H1 (cell line): ENCODE measurements around the gene KCNMA1. TPM values are rescaled to one million over a fixed set of nuclear protein-coding genes. Genes with fewer than 3 reads are reported as not detected.

ENCODE experiments used
- CTCF ChIA-PET: fragments of 300-600 bp; sonication (Branson Sonifier 250); formaldehyde crosslinking; loops from one replicate; lab custom pipeline; 2021; ENCODE audit not compliant: partially characterized antibody; lab: Charles Lee
- POLR2A ChIA-PET: fragments of 300-600 bp; sonication (Branson Sonifier 250); formaldehyde crosslinking; loops from one replicate; lab custom pipeline; 2021; ENCODE audit warnings: inconsistent platforms; ENCODE audit not compliant: partially characterized antibody; lab: Charles Lee
- DNase-seq, 2 experiments: peaks; one replicate each; pipeline versions ENCODE4 v3.0.0 to v3.0.0-alpha.2; 2010 to 2022; ENCODE audit warnings: low spot score in 2 of 2, low read depth in 1 of 2, mixed read lengths in 1 of 2
- FAIRE-seq: peaks from 2 replicates; lab custom pipeline; 2011; peaks lifted over from hg19 to GRCh38; lab: Jason Lieb, UNC
- H2AFZ ChIP-seq: 2 replicates; pipeline ENCODE4 v1.8.1; 2012; ENCODE audit warnings: low read length, inconsistent platforms
- H2AK5ac ChIP-seq: 2 replicates; pipeline ENCODE4 v1.6.1; 2013; ENCODE audit warnings: low read depth, low read length
- H2BK120ac ChIP-seq: replicated peaks from 2 replicates; pipeline ENCODE3; 2013; ENCODE audit warnings: low read depth, low read length, inconsistent platforms
- H2BK12ac ChIP-seq: 2 replicates; pipeline ENCODE4 v1.6.1; 2013; ENCODE audit warnings: low read depth, low read length
- H2BK15ac ChIP-seq: 2 replicates; pipeline ENCODE4 v1.6.1; 2013; ENCODE audit warnings: low read length
- H2BK20ac ChIP-seq: 2 replicates; pipeline ENCODE4 v1.6.1; 2013; ENCODE audit warnings: low read length
- H2BK5ac ChIP-seq: 2 replicates; pipeline ENCODE4 v1.6.1; 2013; ENCODE audit warnings: low read depth, low read length
- H3K14ac ChIP-seq: 2 replicates; pipeline ENCODE4 v1.6.1; 2013; ENCODE audit warnings: inconsistent platforms; ENCODE audit not compliant: insufficient read length
- H3K18ac ChIP-seq: 2 replicates; pipeline ENCODE4 v1.6.1; 2013; ENCODE audit warnings: low read length; ENCODE audit errors: extremely low read depth
- H3K23ac ChIP-seq: 2 replicates; pipeline ENCODE4 v1.6.1; 2013; ENCODE audit warnings: inconsistent platforms; ENCODE audit not compliant: insufficient read length
- H3K23me2 ChIP-seq: 2 replicates; pipeline ENCODE4 v1.6.1; 2013; ENCODE audit warnings: low read depth, low read length
- H3K27ac ChIP-seq: 2 replicates; pipeline ENCODE4 v1.6.1; 2011; ENCODE audit warnings: low read depth, low read length, inconsistent platforms
- H3K27me3 ChIP-seq, 4 experiments: replicated peaks in 1 of 4; 1 replicate in 1 of 4; 2 replicates in 3 of 4; pipeline versions ENCODE4 v1.6.1 to v1.8.1; 2011 to 2013; ENCODE audit warnings: low read length in 3 of 4, mild to moderate bottlenecking in 3 of 4, inconsistent platforms in 2 of 4, mixed read lengths in 2 of 4, moderate library complexity in 1 of 4; ENCODE audit not compliant: control insufficient read depth in 3 of 4, insufficient read depth in 3 of 4; ENCODE audit errors: extremely low read depth in 1 of 4
- H3K36me3 ChIP-seq, 4 experiments: 2 replicates each; pipeline versions ENCODE4 v1.6.1 to v1.8.1; 2011 to 2013; ENCODE audit warnings: mild to moderate bottlenecking in 4 of 4, low read length in 3 of 4, moderate library complexity in 2 of 4, control low read depth in 1 of 4, inconsistent platforms in 1 of 4; ENCODE audit not compliant: insufficient read depth in 4 of 4, control insufficient read depth in 2 of 4
- H3K4ac ChIP-seq: replicated peaks from 2 replicates; pipeline ENCODE3; 2013; ENCODE audit warnings: low read length, low read depth, mixed read lengths, inconsistent platforms; ENCODE audit not compliant: insufficient read length
- H3K4me1 ChIP-seq, 4 experiments: replicated peaks in 1 of 4; 1 replicate in 1 of 4; 2 replicates in 3 of 4; pipeline versions ENCODE4 v1.6.1 to v1.8.1; 2011 to 2013; ENCODE audit warnings: low read length in 3 of 4, inconsistent platforms in 2 of 4, mixed read lengths in 1 of 4; ENCODE audit not compliant: insufficient read depth in 4 of 4, control insufficient read depth in 3 of 4
- H3K4me2 ChIP-seq, 2 experiments: 2 replicates each; pipeline versions ENCODE4 v1.6.1 to v1.8.1; 2011 to 2013; ENCODE audit warnings: low read depth in 2 of 2, low read length in 2 of 2, control low read depth in 1 of 2, inconsistent platforms in 1 of 2, mild to moderate bottlenecking in 1 of 2; ENCODE audit not compliant: insufficient read depth in 1 of 2
- H3K4me3 ChIP-seq, 4 experiments: fragments of 200-600, 300-600 bp in 1 of 4; sonication (generic), shearing (Covaris generic), sonication (Bioruptor Twin) in 1 of 4; 2 replicates each; pipeline versions ENCODE4 v1.5.1 to v1.8.1; 2011 to 2016; ENCODE audit warnings: low read length in 4 of 4, low read depth in 3 of 4, control low read depth in 2 of 4, inconsistent platforms in 2 of 4, mild to moderate bottlenecking in 2 of 4, mixed read lengths in 1 of 4, moderate library complexity in 1 of 4; ENCODE audit not compliant: insufficient read depth in 2 of 4; ENCODE audit errors: extremely low read depth in 1 of 4
- H3K56ac ChIP-seq: replicated peaks from 2 replicates; pipeline ENCODE3; 2013; ENCODE audit warnings: low read depth, mild to moderate bottlenecking, mixed read lengths, low read length, inconsistent platforms; ENCODE audit not compliant: insufficient read length
- H3K79me1 ChIP-seq: 2 replicates; pipeline ENCODE4 v1.6.1; 2013; ENCODE audit warnings: low read depth, low read length, control low read depth
- H3K79me2 ChIP-seq, 2 experiments: 2 replicates each; pipeline versions ENCODE4 v1.6.1 to v1.8.1; 2012 to 2013; ENCODE audit warnings: low read length in 2 of 2, mild to moderate bottlenecking in 2 of 2, inconsistent platforms in 1 of 2; ENCODE audit not compliant: insufficient read depth in 2 of 2, control insufficient read depth in 1 of 2
- H3K9ac ChIP-seq, 4 experiments: replicated peaks in 1 of 4; 1 replicate in 1 of 4; 2 replicates in 3 of 4; pipeline versions ENCODE4 v1.6.1 to v1.8.1; 2011 to 2013; ENCODE audit warnings: low read depth in 3 of 4, low read length in 3 of 4, control low read depth in 2 of 4, mild to moderate bottlenecking in 2 of 4, moderate library complexity in 2 of 4, inconsistent platforms in 1 of 4; ENCODE audit errors: extremely low read depth in 1 of 4
- H3K9me3 ChIP-seq, 2 experiments: 2 replicates each; pipeline versions ENCODE4 v1.6.1 to v1.8.1; 2012 to 2013; ENCODE audit warnings: mild to moderate bottlenecking in 2 of 2, moderate library complexity in 2 of 2, control low read depth in 1 of 2, inconsistent platforms in 1 of 2, low read depth in 1 of 2, low read length in 1 of 2, mixed read lengths in 1 of 2; ENCODE audit not compliant: insufficient read depth in 2 of 2
- H4K20me1 ChIP-seq, 2 experiments: replicated peaks in 1 of 2; 2 replicates each; pipeline versions ENCODE3 to v1.8.1; 2011 to 2013; ENCODE audit warnings: inconsistent platforms in 2 of 2, low read length in 2 of 2, mild to moderate bottlenecking in 1 of 2; ENCODE audit not compliant: insufficient read depth in 2 of 2, control insufficient read depth in 1 of 2
- H4K5ac ChIP-seq: 2 replicates; pipeline ENCODE4 v1.6.1; 2013; ENCODE audit warnings: low read length, low read depth, mixed read lengths, inconsistent platforms; ENCODE audit not compliant: insufficient read length
- H4K8ac ChIP-seq: 2 replicates; pipeline ENCODE4 v1.8.0; 2013; ENCODE audit warnings: mild to moderate bottlenecking, moderate library complexity, low read length, inconsistent platforms; ENCODE audit not compliant: insufficient read depth; ENCODE audit errors: extremely low read depth
- H4K91ac ChIP-seq: replicated peaks from 2 replicates; pipeline ENCODE3; 2013; ENCODE audit warnings: low read length, mixed read lengths, inconsistent platforms; ENCODE audit not compliant: insufficient read length
- BCL11A ChIP-seq, 2 experiments: IDR thresholded peaks; one replicate each; pipeline ENCODE4 v1.6.1; 2011; ENCODE audit warnings: low read depth in 2 of 2, low read length in 2 of 2, mild to moderate bottlenecking in 2 of 2
- EGR1 ChIP-seq: IDR thresholded peaks from 2 replicates; pipeline ENCODE4 v1.6.1; 2011; ENCODE audit warnings: low read depth, low read length, borderline replicate concordance
- JUND ChIP-seq: IDR thresholded peaks from 2 replicates; pipeline ENCODE4 v1.6.1; 2011; ENCODE audit warnings: mild to moderate bottlenecking, improper control_type of control experiment, low read length
- TCF12 ChIP-seq: IDR thresholded peaks from 2 replicates; pipeline ENCODE4 v1.6.1; 2011; ENCODE audit warnings: low read depth, mild to moderate bottlenecking, low read length
- WGBS, 2 experiments: shearing (Covaris generic) in 1 of 2; methylation state at CpG; one replicate each; pipeline versions ENCODE4 v1.1.6 to v1.1.7; 2013 to 2015; ENCODE audit warnings: low lambda C conversion rate in 2 of 2, mixed read lengths in 2 of 2, inconsistent platforms in 1 of 2, low coverage in 1 of 2, missing lambda C conversion rate in 1 of 2; ENCODE audit not compliant: insufficient replicate concordance in 2 of 2, insufficient coverage in 1 of 2, insufficient read length in 1 of 2; ENCODE audit errors: extremely low coverage in 1 of 2, missing lambda C conversion rate in 1 of 2; 5-methylcytosine and 5-hydroxymethylcytosine counted together
- polyA plus RNA-seq, 7 experiments: library from polyadenylated mRNA; depleted of rRNA in 3 of 7; stranded (reverse) in 5 of 7; unstranded in 2 of 7; fragments of >200 nt in 5 of 7; fragments of 200-250 nt in 2 of 7; gene quantifications; 1 replicate in 5 of 7; 2 replicates in 1 of 7; 4 replicates in 1 of 7; pipeline versions ENCODE4 v1.2.1 to v1.2.3, GENCODE V29; 2011 to 2013; ENCODE audit warnings: missing spikeins in 2 of 7, mixed read lengths in 2 of 7
- total RNA-seq: library from RNA; stranded (reverse); fragmentation: NEBNext Ultra II Directional; extraction: Animal tissue kit (Norgen Biotek cat#: 25700); gene quantifications from 2 replicates; pipeline ENCODE4 v1.2.1, GENCODE V29; 2021

Gene KCNMA1
- total and polyA plus RNA-seq, 2 of the 8 experiments (the other 6 are each of a cell fraction or from before 2014, with no cell fraction given): 10.2 to 11.1 TPM

DNA sequence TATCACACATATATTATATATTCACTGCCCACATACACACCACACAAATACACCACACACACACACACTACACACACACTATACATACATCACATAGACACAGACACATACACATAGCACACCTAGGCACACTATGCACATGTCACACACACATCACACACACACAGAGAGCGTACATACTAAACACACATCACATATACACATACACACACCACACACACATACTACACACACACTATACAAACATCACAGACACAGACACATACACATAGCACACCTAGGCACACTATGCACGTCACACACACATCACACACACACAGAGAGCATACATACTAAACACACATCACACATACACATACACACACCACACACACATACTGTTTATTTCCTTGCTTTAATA, 165.5 kb downstream of the KCNMA1 start:
- Histone ChIP-seq H3K14ac (no peak overlapping the region), H2BK15ac (0 out of 2 replicates have a peak overlapping the region, but pooled peaks have one; percentile 2), H3K9ac (no peak overlapping the region), H3K79me2 (peaks cover 0 to 7% of the 10 kb centered on the region in 2 experiments; a peak in 1 of 4 replicates), H3K36me3 (peaks cover 0 to 6% (median 0%) of the 10 kb centered on the region in 4 experiments; a peak in 1 of 8 replicates), H3K27ac (no peak overlapping the region), H3K4ac (peak overlapping the region; percentile 32), H3K4me2 (no peak overlapping the region), H2BK20ac (no peak overlapping the region), H4K8ac (no peak overlapping the region), H3K18ac (no peak overlapping the region), H4K5ac (no peak overlapping the region), H3K23ac (no peak overlapping the region), H4K20me1 (peaks cover 0 to 14% of the 10 kb centered on the region in 2 experiments), H3K56ac (peak overlapping the region; percentile 99), H3K79me1 (0 out of 2 replicates have a peak, but pooled peaks cover 2% of the 10 kb centered on the region), H3K27me3 (peaks cover 0 to 2% (median 0%) of the 10 kb centered on the region in 4 experiments; a peak in 1 of 7 replicates), H2AFZ (no peak overlapping the region), H2BK5ac (no peak overlapping the region), H2BK120ac (no peak overlapping the region), H3K9me3 (no peaks in the 10 kb centered on the region; a peak in 1 of 4 replicates), H2AK5ac (peak overlapping the region; percentile 57; the same call in 1 of the 2 replicates), H4K91ac (no peak overlapping the region), H3K4me3 (no peak overlapping the region), H3K23me2 (peaks cover 15% of the 10 kb centered on the region), H3K4me1 (no peaks in the 10 kb centered on the region), H2BK12ac (0 out of 2 replicates have a peak overlapping the region, but pooled peaks have one; percentile 2)
- no peak for DNase-seq
- CTCF ChIA-PET: interaction anchor here (0.8 kb wide), 1 partner anchor 221 kb away, joined by 3 read pairs; no protein-coding TSS in a partner anchor
- POLR2A ChIA-PET: interaction anchor here (0.6 kb wide), 1 partner anchor 542 kb away, joined by 3 read pairs; no protein-coding TSS in a partner anchor
- no peak for TF ChIP-seq TCF12
- TF ChIP-seq BCL11A (IDR thresholded peaks at IDR 0.05; ENCODE audit: low read depth in 2 of 2, low read length in 2 of 2): no peak
- TF ChIP-seq JUND: no peak
- TF ChIP-seq EGR1: no peak
- 82% methylated on average over 2 of the region's 2 CpGs; no CpG with 5 or more reads in 1 of the 2 experiments for WGBS, 2 experiments
- FAIRE-seq: no peak
